Esophagus squamous epithelium (tissue), 5 donors: Measurements from ENCODE around the gene COASY. TPM values are rescaled to one million over a fixed set of nuclear protein-coding genes. Genes with fewer than 3 reads are reported as not detected.
A peak's percentile ranks its signal among the peaks of the same experiment; 100 is the strongest.
"Not testable (repeated sequence)": the region's sequence is repeated elsewhere in the genome, so short reads cannot be mapped to it uniquely, and the experiment has no call there.

Source experiments
- DNase-seq: peaks from one replicate; lab custom pipeline; 2025; lab: John Stamatoyannopoulos, UW
- H3K27ac ChIP-seq, 4 donors: fragments of 200-600 bp; sonication (generic); one replicate each; pipeline ENCODE4 v1.5.1; 2016 to 2019; ENCODE audit warnings: mild to moderate bottlenecking in 1 of 4
- H3K27me3 ChIP-seq, 4 donors: fragments of 200-600 bp; sonication (generic); 1 replicate in 3 of 4; 2 replicates in 1 of 4; pipeline versions ENCODE4 v1.5.1 to v1.6.0; 2017 to 2021; ENCODE audit warnings: antibody characterized with exemption in 1 of 4
- H3K36me3 ChIP-seq, 3 donors: fragments of 200-600 bp; sonication (generic); one replicate each; pipeline ENCODE4 v1.5.1; 2016 to 2019
- H3K4me1 ChIP-seq, 3 donors: fragments of 200-600 bp; sonication (generic); one replicate each; pipeline ENCODE4 v1.5.1; 2017 to 2019
- H3K4me3 ChIP-seq, 4 donors: fragments of 200-600 bp; sonication (generic); 1 replicate in 3 of 4; 2 replicates in 1 of 4; pipeline ENCODE4 v1.5.1; 2016 to 2019; ENCODE audit warnings: mild to moderate bottlenecking in 2 of 4, moderate library complexity in 1 of 4
- H3K9me3 ChIP-seq, 3 donors: fragments of 200-600 bp; sonication (generic); one replicate each; pipeline ENCODE4 v1.5.1; 2016 to 2019
- CTCF ChIP-seq, 6 experiments: fragments of 450-650 bp in 4 of 6; fragments of 200-600 bp in 2 of 6; sonication (generic) in 2 of 6; IDR thresholded peaks; one replicate each; pipeline ENCODE4 v1.5.1; 2016 to 2019; ENCODE audit warnings: antibody characterized with exemption in 6 of 6, mild to moderate bottlenecking in 4 of 6, moderate library complexity in 4 of 6
- POLR2A ChIP-seq, 4 donors: fragments of 450-650 bp; IDR thresholded peaks; one replicate each; pipeline ENCODE4 v1.6.1; 2017; ENCODE audit warnings: antibody characterized with exemption in 4 of 4, mild to moderate bottlenecking in 4 of 4, moderate library complexity in 3 of 4
- WGBS, 2 donors: methylation state at CpG; one replicate each; pipeline ENCODE4 v1.1.5; 2018; 5-methylcytosine and 5-hydroxymethylcytosine counted together
- intact Hi-C: fragments of 100-400 bp; cut with DNase I; formaldehyde crosslinking; loops from one replicate; pipeline ENCODE4 v1.15.0; 2022
- total RNA-seq, 4 donors: library from RNA; depleted of rRNA; stranded (reverse); fragments of >200 nt; gene quantifications; one replicate each; pipeline ENCODE4 v1.1.0, GENCODE V29; 2016
- donor health status: DM: yes; HTN: yes; CAD: no.

The COASY gene
- total RNA-seq, 4 donors from 2014 or later = 34.1 to 52.2 (median 46.5) TPM

- Histone ChIP-seq H3K27ac (peak overlapping the region; percentile 87 to 96 (median 92)), H3K36me3 (peaks cover 0 to 7% (median 0%) of the 10 kb centered on the region in 3 donors), H3K27me3 (no peaks in the 10 kb centered on the region), H3K4me1 (peaks cover 7 to 52% (median 24%) of the 10 kb centered on the region in 3 donors), H3K9me3 (no peaks in the 10 kb centered on the region), H3K4me3 (peak overlapping the region; percentile 68 to 87 (median 78))
- TF ChIP-seq POLR2A (IDR thresholded peaks at IDR 0.05) (no peak), CTCF (IDR thresholded peaks at IDR 0.05) (no peak)
- DNase-seq = no peak
- intact Hi-C loops = no loop called here
- WGBS, 2 donors = 25 to 56% methylated on average over 2 to 4 of the region's 4 CpGs
Observed at GRCh38 chr17:42555122-42555622, 6.8 kb upstream of the COASY start.

- peaks cover 7 to 59% (median 24%) of the 10 kb centered on the region in 3 donors for H3K4me1 ChIP-seq
- H3K36me3 ChIP-seq, intact Hi-C loops, H3K9me3 ChIP-seq, H3K27me3 ChIP-seq, H3K27ac ChIP-seq, H3K4me3 ChIP-seq, DNase-seq: not testable (repeated sequence)
- WGBS, 2 donors = 65% methylated on average over 5 of the region's 5 CpGs
Observed at GRCh38 chr17:42555961-42556617, 5.9 kb upstream of the COASY start.

DNA sequence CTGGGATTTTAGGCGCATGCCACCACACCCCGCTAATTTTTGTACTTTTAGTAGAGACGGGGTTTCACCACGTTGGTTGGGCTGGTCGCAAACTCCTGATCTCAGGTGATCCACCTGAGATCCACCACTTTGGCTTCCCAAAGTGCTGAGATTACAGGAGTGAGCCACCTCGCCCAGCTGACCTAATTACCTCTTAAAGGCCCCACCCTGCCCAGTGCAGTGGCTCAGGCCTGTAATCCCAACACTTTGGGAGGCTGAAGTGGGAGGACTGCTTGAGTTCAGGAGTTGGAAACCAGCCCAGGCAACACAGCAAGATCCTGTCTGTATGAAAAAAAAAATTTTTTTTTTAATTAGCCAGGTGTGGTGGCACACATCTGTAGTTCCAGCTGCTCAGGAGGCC is 2.9 kb upstream of the COASY start:
- DNase-seq = no peak
- H3K4me3 ChIP-seq = no peak overlapping the region
- H3K36me3 ChIP-seq = peaks cover 0 to 3% (median 2%) of the 10 kb centered on the region in 3 donors
- peak overlapping the region in 2 of 4 donors; percentile 3 to 20 for H3K27ac ChIP-seq
- 78 to 83% methylated on average over 4 to 6 of the region's 6 CpGs for WGBS, 2 donors
- no peak for TF ChIP-seq CTCF (IDR thresholded peaks at IDR 0.05)
- TF ChIP-seq POLR2A (IDR thresholded peaks at IDR 0.05) = no peak
- intact Hi-C loops = no loop called here
- H3K27me3 ChIP-seq = no peaks in the 10 kb centered on the region
- H3K9me3 ChIP-seq = no peaks in the 10 kb centered on the region
- H3K4me1 ChIP-seq = peaks cover 21 to 66% (median 31%) of the 10 kb centered on the region in 3 donors

DNA sequence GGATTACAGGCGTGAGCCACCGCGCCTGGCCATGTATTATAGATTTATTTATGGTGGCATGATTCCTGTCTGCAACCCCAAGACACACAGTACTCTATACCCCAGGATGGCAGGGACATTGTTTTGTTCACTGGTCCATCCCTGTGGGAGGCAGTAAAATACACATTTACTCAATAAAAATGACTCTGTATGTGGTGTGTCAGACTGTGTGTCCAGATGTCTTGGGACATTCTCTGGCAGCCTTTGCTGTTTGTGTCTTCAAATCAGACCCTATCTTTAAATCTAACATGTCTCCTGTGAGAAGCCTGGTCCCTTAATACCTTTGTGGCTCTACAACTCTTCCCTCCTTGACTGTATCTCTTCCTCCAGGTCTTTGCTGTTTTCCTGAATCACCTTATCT is 1.7 kb upstream of the COASY start:
- Histone ChIP-seq H3K4me3 (no peak overlapping the region), H3K27me3 (no peaks in the 10 kb centered on the region), H3K36me3 (peaks cover 10 to 15% (median 13%) of the 10 kb centered on the region in 3 donors), H3K27ac (peak overlapping the region in 1 of 4 donors; percentile 2), H3K4me1 (peaks cover 23 to 65% (median 29%) of the 10 kb centered on the region in 3 donors), H3K9me3 (no peaks in the 10 kb centered on the region)
- no peak for TF ChIP-seq CTCF (IDR thresholded peaks at IDR 0.05)
- no peak for TF ChIP-seq POLR2A (IDR thresholded peaks at IDR 0.05)
- intact Hi-C loops = no loop called here
- 91% methylated on average over 3 of the region's 3 CpGs; no CpG with 5 or more reads in 1 of the 2 donors for WGBS, 2 donors
- no peak for DNase-seq

DNA sequence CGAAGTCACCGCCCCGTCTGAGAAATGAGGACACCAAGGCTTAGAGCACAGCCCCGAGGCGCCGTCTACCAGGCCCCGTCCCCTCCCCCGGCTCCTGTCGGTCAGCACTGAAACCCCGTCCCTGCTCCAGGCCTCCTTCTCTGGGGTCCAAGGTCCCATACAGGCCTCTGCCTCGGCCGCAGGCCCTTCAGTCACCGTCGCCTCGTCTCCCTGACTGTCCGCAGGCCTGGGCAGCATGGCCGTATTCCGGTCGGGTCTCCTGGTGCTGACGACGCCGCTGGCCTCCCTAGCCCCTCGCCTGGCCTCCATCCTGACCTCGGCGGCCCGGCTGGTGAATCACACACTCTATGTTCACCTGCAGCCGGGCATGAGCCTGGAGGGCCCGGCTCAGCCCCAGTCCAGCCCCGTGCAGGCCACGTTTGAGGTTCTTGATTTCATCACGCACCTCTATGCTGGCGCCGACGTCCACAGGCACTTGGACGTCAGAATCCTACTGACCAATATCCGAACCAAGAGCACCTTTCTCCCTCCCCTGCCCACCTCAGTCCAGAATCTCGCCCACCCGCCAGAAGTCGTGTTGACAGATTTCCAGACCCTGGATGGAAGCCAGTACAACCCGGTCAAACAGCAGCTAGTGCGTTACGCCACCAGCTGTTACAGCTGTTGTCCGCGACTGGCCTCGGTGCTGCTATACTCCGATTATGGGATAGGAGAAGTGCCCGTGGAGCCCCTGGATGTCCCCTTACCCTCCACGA is 617 bp downstream of the COASY start:
- intact Hi-C loops = no loop called here
- 2 to 17% methylated on average over 10 to 22 of the region's 48 CpGs for WGBS, 2 donors
- peak overlapping the region; percentile 87 to 94 (median 90) for H3K27ac ChIP-seq
- TF ChIP-seq POLR2A (IDR thresholded peaks at IDR 0.05) (no peak), CTCF (IDR thresholded peaks at IDR 0.05) (no peak)
- H3K4me1 ChIP-seq = peaks cover 31 to 71% (median 35%) of the 10 kb centered on the region in 3 donors
- no peaks in the 10 kb centered on the region for H3K27me3 ChIP-seq
- no peak for DNase-seq
- peak overlapping the region; percentile 66 to 91 (median 79) for H3K4me3 ChIP-seq
- peaks cover 13 to 27% (median 15%) of the 10 kb centered on the region in 3 donors for H3K36me3 ChIP-seq
- H3K9me3 ChIP-seq = no peaks in the 10 kb centered on the region
